ENCODE data around the gene CDC42EP3. TPM values are rescaled to one million over a fixed set of nuclear protein-coding genes. Genes with fewer than 3 reads are reported as not detected.

The CDC42EP3 gene
- total and polyA plus RNA-seq, 8 donors = 3.5 to 11.9 (median 6.4) TPM

DNA sequence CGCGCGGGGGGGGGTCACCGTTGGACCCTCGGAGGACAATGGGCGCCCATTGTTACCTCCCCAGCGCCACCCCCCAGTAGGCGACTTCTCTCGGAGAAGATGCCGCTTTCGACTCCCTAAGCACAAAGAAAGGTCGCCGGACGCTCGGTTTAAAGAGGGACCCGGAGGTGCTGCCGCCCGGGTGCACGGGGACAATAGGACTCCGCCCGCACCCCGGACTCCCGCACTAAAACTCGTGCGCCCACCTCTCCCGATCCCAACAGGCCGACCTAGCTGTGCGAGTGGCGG is 318 bp upstream of the CDC42EP3 start:
- Histone ChIP-seq H3K4me3 (peak overlapping the region; percentile 54 to 96 (median 89)), H3K27ac (peak overlapping the region; percentile 74 to 91 (median 82)), H3K36me3 (no peaks in the 10 kb centered on the region), H3K27me3 (no peaks in the 10 kb centered on the region), H3K4me1 (peaks cover 0 to 17% (median 16%) of the 10 kb centered on the region in 3 donors), H3K9me3 (no peaks in the 10 kb centered on the region)
- no peak for DNase-seq
- TF ChIP-seq, protein P1, sequence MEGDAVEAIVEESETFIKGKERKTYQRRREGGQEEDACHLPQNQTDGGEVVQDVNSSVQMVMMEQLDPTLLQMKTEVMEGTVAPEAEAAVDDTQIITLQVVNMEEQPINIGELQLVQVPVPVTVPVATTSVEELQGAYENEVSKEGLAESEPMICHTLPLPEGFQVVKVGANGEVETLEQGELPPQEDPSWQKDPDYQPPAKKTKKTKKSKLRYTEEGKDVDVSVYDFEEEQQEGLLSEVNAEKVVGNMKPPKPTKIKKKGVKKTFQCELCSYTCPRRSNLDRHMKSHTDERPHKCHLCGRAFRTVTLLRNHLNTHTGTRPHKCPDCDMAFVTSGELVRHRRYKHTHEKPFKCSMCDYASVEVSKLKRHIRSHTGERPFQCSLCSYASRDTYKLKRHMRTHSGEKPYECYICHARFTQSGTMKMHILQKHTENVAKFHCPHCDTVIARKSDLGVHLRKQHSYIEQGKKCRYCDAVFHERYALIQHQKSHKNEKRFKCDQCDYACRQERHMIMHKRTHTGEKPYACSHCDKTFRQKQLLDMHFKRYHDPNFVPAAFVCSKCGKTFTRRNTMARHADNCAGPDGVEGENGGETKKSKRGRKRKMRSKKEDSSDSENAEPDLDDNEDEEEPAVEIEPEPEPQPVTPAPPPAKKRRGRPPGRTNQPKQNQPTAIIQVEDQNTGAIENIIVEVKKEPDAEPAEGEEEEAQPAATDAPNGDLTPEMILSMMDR (IDR thresholded peaks at IDR 0.05) = no peak
- no peak for FAIRE-seq
- WGBS, 2 donors = 0% methylated on average over 17 to 29 of the region's 29 CpGs
- intact Hi-C loops (cut with DNase I) = no loop called here
- no peak for ATAC-seq

DNA sequence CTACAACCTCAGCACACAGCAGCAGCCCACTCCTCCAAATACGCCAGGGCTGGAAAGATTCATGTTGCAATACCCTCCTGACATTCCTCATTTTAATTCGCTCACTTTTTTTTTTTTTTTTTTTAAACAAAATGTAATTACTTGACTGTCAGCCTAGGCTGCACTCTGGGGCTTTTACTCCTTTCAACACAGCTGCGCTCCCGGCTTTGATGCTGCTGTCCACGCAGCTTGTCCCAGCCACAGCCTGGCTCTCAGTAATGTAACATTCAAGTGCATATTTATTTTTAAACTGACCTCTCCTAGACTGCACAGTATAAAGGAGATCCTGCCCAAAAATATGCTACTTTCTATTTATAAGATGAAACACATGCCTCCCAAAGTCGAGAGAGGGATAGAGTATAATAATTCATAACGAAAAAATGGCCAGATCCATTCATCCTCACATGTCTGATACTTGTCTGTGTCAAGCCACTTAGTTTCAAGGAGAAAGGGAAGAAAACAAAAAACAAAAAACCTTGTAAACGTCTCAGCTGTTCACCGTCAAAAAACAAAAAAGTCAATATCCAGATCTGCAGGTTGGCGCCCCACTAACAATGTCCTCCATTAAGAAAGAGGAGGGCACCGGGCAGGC is 949 bp downstream of the CDC42EP3 start:
- TF ChIP-seq, protein P1 (IDR thresholded peaks at IDR 0.05) = no peak
- H3K27me3 ChIP-seq = no peaks in the 10 kb centered on the region
- WGBS, 2 donors = 11% methylated on average over 11 of the region's 11 CpGs
- no peaks in the 10 kb centered on the region for H3K36me3 ChIP-seq
- H3K27ac ChIP-seq = peak overlapping the region in 2 of 4 donors; percentile 83 to 91
- FAIRE-seq (no peak), ATAC-seq (no peak), DNase-seq (no peak)
- peaks cover 0 to 23% (median 16%) of the 10 kb centered on the region in 3 donors for H3K4me1 ChIP-seq
- peak overlapping the region; percentile 54 to 96 (median 89) for H3K4me3 ChIP-seq
- intact Hi-C loops (cut with DNase I) = no loop called here
- H3K9me3 ChIP-seq = no peaks in the 10 kb centered on the region

DNA sequence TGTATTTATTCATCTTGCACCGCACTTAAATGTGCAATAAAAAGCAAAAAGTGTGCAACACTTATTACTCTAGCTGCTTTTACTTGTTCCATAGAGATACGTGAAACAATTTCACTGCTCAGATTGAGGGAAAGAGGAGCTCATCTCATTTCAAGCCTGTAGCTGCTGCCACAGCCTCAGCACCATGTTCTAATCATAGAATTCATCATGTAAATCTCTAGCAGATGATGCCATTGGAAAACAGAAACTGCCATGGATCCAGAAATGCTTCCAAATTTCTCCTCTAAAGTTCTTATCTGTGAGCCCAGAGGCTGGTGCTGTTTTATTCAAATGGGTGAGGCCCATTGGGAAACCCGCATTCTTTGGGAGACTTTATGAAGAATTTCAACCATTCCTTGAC is 2.0 kb downstream of the CDC42EP3 start:
- H3K4me3 ChIP-seq = peak overlapping the region in 1 of 4 donors; percentile 88
- FAIRE-seq = no peak
- no peak overlapping the region for H3K27ac ChIP-seq
- peaks cover 0 to 26% (median 16%) of the 10 kb centered on the region in 3 donors for H3K4me1 ChIP-seq
- TF ChIP-seq, protein P1 (IDR thresholded peaks at IDR 0.05) = no peak
- no peaks in the 10 kb centered on the region for H3K9me3 ChIP-seq
- DNase-seq = no peak
- 77 to 88% methylated on average over 3 of the region's 3 CpGs for WGBS, 2 donors
- H3K27me3 ChIP-seq = no peaks in the 10 kb centered on the region
- H3K36me3 ChIP-seq = no peaks in the 10 kb centered on the region
- ATAC-seq = no peak
- intact Hi-C loops (cut with DNase I) = no loop called here

DNA sequence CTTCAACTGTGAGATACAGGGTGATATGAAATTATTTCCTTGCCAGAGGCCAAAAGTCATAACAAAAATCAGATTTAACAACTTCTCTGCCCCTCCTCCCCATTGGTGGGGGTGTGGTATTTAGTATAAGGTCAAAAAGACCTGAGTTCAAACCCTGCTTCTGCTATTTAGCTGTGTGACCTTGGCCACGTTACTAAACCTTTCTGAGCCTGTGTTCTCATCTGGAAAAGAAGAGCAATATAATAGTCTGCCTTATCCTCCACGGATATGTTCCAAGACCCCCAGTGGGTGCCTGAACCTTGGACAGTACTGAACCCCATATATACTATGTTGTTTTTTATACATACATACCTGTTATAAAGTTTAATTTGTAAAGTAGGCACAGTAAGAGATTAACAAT is 3.7 kb downstream of the CDC42EP3 start:
- Histone ChIP-seq H3K4me3 (no peak overlapping the region), H3K9me3 (no peaks in the 10 kb centered on the region), H3K4me1 (peaks cover 0 to 26% (median 16%) of the 10 kb centered on the region in 3 donors), H3K27me3 (no peaks in the 10 kb centered on the region), H3K36me3 (no peaks in the 10 kb centered on the region), H3K27ac (no peak overlapping the region)
- FAIRE-seq = no peak
- no peak for DNase-seq
- ATAC-seq = no peak
- WGBS, 2 donors = 71 to 88% methylated on average over 2 of the region's 2 CpGs
- TF ChIP-seq, protein P1 (IDR thresholded peaks at IDR 0.05) = no peak
- intact Hi-C loops (cut with DNase I) = no loop called here

DNA sequence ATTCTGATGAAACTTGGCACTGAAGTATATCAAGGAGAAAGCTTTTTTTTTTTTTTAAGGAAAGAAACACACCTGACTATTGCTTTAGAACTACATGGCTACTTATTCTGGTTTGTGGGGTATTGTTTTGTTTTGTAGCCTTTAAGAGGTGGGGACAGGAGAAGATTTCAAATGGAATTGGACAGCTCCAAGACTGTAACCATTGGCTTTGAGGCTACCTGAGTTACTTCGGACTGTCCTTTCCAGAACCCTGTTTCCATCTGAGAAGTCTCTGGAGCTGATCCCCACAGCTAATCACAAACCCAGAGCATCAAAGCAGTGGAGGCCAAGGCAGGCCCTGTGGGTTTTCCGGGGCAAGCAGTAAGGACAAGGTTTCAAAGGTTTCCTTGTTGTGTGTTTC is 4.7 kb downstream of the CDC42EP3 start:
- TF ChIP-seq, protein P1 (IDR thresholded peaks at IDR 0.05) = no peak
- Histone ChIP-seq H3K4me3 (no peak overlapping the region), H3K4me1 (peaks cover 0 to 26% (median 16%) of the 10 kb centered on the region in 3 donors), H3K9me3 (no peaks in the 10 kb centered on the region), H3K27me3 (no peaks in the 10 kb centered on the region), H3K27ac (no peak overlapping the region), H3K36me3 (no peaks in the 10 kb centered on the region)
- intact Hi-C loops (cut with DNase I) = no loop called here
- WGBS, 2 donors = 74 to 81% methylated on average over 2 of the region's 2 CpGs
- FAIRE-seq = no peak
- no peak for DNase-seq
- ATAC-seq = no peak

All from pancreas (tissue), 10 donors.